LNCaP clone FGC (cell line): ENCODE measurements around the gene PTPRG.

Source experiments
- DNase-seq: peaks from one replicate; pipeline ENCODE4 v3.0.0-alpha.2; 2011; ENCODE audit warnings: low read depth
- H3K4me3 ChIP-seq: 2 replicates; pipeline ENCODE4 v1.5.1; 2011; ENCODE audit warnings: mild to moderate bottlenecking, low read depth, low read length, control low read depth
- CTCF ChIP-seq: IDR thresholded peaks from 2 replicates; pipeline ENCODE4 v1.5.1; 2012; ENCODE audit warnings: mild to moderate bottlenecking; ENCODE audit not compliant: control insufficient read depth, insufficient read depth; ENCODE audit errors: extremely low read depth

PTPRG gene

GRCh38 chr3:61793056-61793455, 231.7 kb downstream of the PTPRG start:
- DNase-seq: no peak
- no peak for TF ChIP-seq CTCF
- H3K4me3 ChIP-seq: no peak overlapping the region

- H3K4me3 ChIP-seq: no peak overlapping the region
- TF ChIP-seq CTCF: no peak
- no peak for DNase-seq
Measured at GRCh38 chr3:61793521-61793920, 232.2 kb downstream of the PTPRG start.

GRCh38 chr3:61794341-61794740, 233.0 kb downstream of the PTPRG start:
- H3K4me3 ChIP-seq: no peak overlapping the region
- TF ChIP-seq CTCF: no peak
- DNase-seq: no peak

GRCh38 chr3:61794961-61795360, 233.6 kb downstream of the PTPRG start:
- DNase-seq: no peak
- no peak overlapping the region for H3K4me3 ChIP-seq
- TF ChIP-seq CTCF: no peak

- DNase-seq: no peak
- TF ChIP-seq CTCF: no peak
- no peak overlapping the region for H3K4me3 ChIP-seq
Measured at GRCh38 chr3:61796088-61796680, 234.8 kb downstream of the PTPRG start.

GRCh38 chr3:61796911-61797310, 235.5 kb downstream of the PTPRG start:
- no peak overlapping the region for H3K4me3 ChIP-seq
- TF ChIP-seq CTCF: no peak
- DNase-seq: no peak

GRCh38 chr3:61802772-61803171, 241.4 kb downstream of the PTPRG start:
- no peak for TF ChIP-seq CTCF
- no peak overlapping the region for H3K4me3 ChIP-seq
- DNase-seq: peak; percentile 46
